C4-2B (cell line): Measurements from ENCODE around the gene GRK4.

Experiments
- CTCF ChIP-seq: fragments of 450-650 bp; conservative IDR thresholded peaks from 2 replicates; pipeline ENCODE4 v1.5.1; 2017; ENCODE audit warnings: mild to moderate bottlenecking
- ZFX ChIP-seq: fragments of 450-650 bp; IDR thresholded peaks from 2 replicates; pipeline ENCODE4 v1.6.1; 2017

- TF ChIP-seq CTCF = no peak
- TF ChIP-seq ZFX = no peak
Measured at GRCh38 chr4:2930135-2930757, 33.1 kb upstream of the GRK4 start.
